Measurements from ENCODE around the gene CYP2S1.
"Not testable (repeated sequence)": the region's sequence is repeated elsewhere in the genome, so short reads cannot be mapped to it uniquely, and the experiment has no call there.

CYP2S1 gene

GRCh38 chr19:41228486-41228885 is 35.5 kb downstream of the CYP2S1 start:
- peaks cover 22% of the 10 kb centered on the region for H3K27me3 Mint-ChIP-seq
- no peaks in the 10 kb centered on the region for H3K9me3 Mint-ChIP-seq
- H3K27ac Mint-ChIP-seq: no peak overlapping the region
- no peaks in the 10 kb centered on the region for H3K36me3 Mint-ChIP-seq (ENCODE audit: low read depth)
- no peak overlapping the region for H3K4me3 Mint-ChIP-seq
- H3K4me1 Mint-ChIP-seq (ENCODE audit: low read depth): peaks cover 28% of the 10 kb centered on the region
- DNase-seq: no peak

GRCh38 chr19:41229338-41229737 is 36.3 kb downstream of the CYP2S1 start:
- H3K9me3 Mint-ChIP-seq; H3K36me3 Mint-ChIP-seq (ENCODE audit: low read depth); DNase-seq; H3K4me3 Mint-ChIP-seq; H3K27ac Mint-ChIP-seq: not testable (repeated sequence)
- H3K27me3 Mint-ChIP-seq: peaks cover 22% of the 10 kb centered on the region
- H3K4me1 Mint-ChIP-seq (ENCODE audit: low read depth): peaks cover 23% of the 10 kb centered on the region

GRCh38 chr19:41230067-41230857 is 37.2 kb downstream of the CYP2S1 start:
- no peaks in the 10 kb centered on the region for H3K9me3 Mint-ChIP-seq
- H3K36me3 Mint-ChIP-seq (ENCODE audit: low read depth): no peaks in the 10 kb centered on the region
- no peak for DNase-seq
- H3K27me3 Mint-ChIP-seq: peaks cover 17% of the 10 kb centered on the region
- no peak overlapping the region for H3K27ac Mint-ChIP-seq
- no peak overlapping the region for H3K4me3 Mint-ChIP-seq
- H3K4me1 Mint-ChIP-seq (ENCODE audit: low read depth): peaks cover 19% of the 10 kb centered on the region

- H3K27ac Mint-ChIP-seq: no peak overlapping the region
- H3K27me3 Mint-ChIP-seq: peaks cover 12% of the 10 kb centered on the region
- DNase-seq: no peak
- peaks cover 3% of the 10 kb centered on the region for H3K4me1 Mint-ChIP-seq (ENCODE audit: low read depth)
- H3K9me3 Mint-ChIP-seq: no peaks in the 10 kb centered on the region
- H3K36me3 Mint-ChIP-seq (ENCODE audit: low read depth): no peaks in the 10 kb centered on the region
- no peak overlapping the region for H3K4me3 Mint-ChIP-seq
These were observed 39.7 kb downstream of the CYP2S1 start for GRCh38 chr19:41232686-41233085.

- Mint-ChIP-seq H3K27ac (no peak overlapping the region), H3K4me1 (ENCODE audit: low read depth) (no peaks in the 10 kb centered on the region), H3K4me3 (no peak overlapping the region), H3K9me3 (no peaks in the 10 kb centered on the region), H3K36me3 (ENCODE audit: low read depth) (no peaks in the 10 kb centered on the region), H3K27me3 (peaks cover 6% of the 10 kb centered on the region)
- DNase-seq: no peak
These were observed 40.8 kb downstream of the CYP2S1 start for GRCh38 chr19:41233748-41234240.

- H3K9me3 Mint-ChIP-seq: no peaks in the 10 kb centered on the region
- H3K27me3 Mint-ChIP-seq: peaks cover 6% of the 10 kb centered on the region
- no peak for DNase-seq
- H3K27ac Mint-ChIP-seq: no peak overlapping the region
- H3K4me3 Mint-ChIP-seq: no peak overlapping the region
- no peaks in the 10 kb centered on the region for H3K36me3 Mint-ChIP-seq (ENCODE audit: low read depth)
- H3K4me1 Mint-ChIP-seq (ENCODE audit: low read depth): no peaks in the 10 kb centered on the region
These were observed 41.6 kb downstream of the CYP2S1 start for GRCh38 chr19:41234512-41235168.

- Mint-ChIP-seq H3K27me3 (peaks cover 6% of the 10 kb centered on the region), H3K4me3 (no peak overlapping the region), H3K4me1 (ENCODE audit: low read depth) (no peaks in the 10 kb centered on the region), H3K9me3 (no peaks in the 10 kb centered on the region), H3K27ac (no peak overlapping the region), H3K36me3 (ENCODE audit: low read depth) (no peaks in the 10 kb centered on the region)
- DNase-seq: no peak
These were observed 42.5 kb downstream of the CYP2S1 start for GRCh38 chr19:41235480-41235879.

- Mint-ChIP-seq H3K4me1 (ENCODE audit: low read depth) (no peaks in the 10 kb centered on the region), H3K4me3 (no peak overlapping the region), H3K9me3 (no peaks in the 10 kb centered on the region), H3K27ac (no peak overlapping the region), H3K27me3 (no peaks in the 10 kb centered on the region), H3K36me3 (ENCODE audit: low read depth) (no peaks in the 10 kb centered on the region)
- no peak for DNase-seq
These were observed 45.2 kb downstream of the CYP2S1 start for GRCh38 chr19:41238244-41238643.

GRCh38 chr19:41239363-41239762 is 46.3 kb downstream of the CYP2S1 start:
- no peak overlapping the region for H3K27ac Mint-ChIP-seq
- H3K9me3 Mint-ChIP-seq: no peaks in the 10 kb centered on the region
- no peak for DNase-seq
- no peaks in the 10 kb centered on the region for H3K4me1 Mint-ChIP-seq (ENCODE audit: low read depth)
- no peak overlapping the region for H3K4me3 Mint-ChIP-seq
- H3K36me3 Mint-ChIP-seq (ENCODE audit: low read depth): no peaks in the 10 kb centered on the region
- no peaks in the 10 kb centered on the region for H3K27me3 Mint-ChIP-seq

GRCh38 chr19:41239961-41240574 is 47.0 kb downstream of the CYP2S1 start:
- no peaks in the 10 kb centered on the region for H3K9me3 Mint-ChIP-seq
- no peaks in the 10 kb centered on the region for H3K36me3 Mint-ChIP-seq (ENCODE audit: low read depth)
- no peak for DNase-seq
- no peak overlapping the region for H3K27ac Mint-ChIP-seq
- no peak overlapping the region for H3K4me3 Mint-ChIP-seq
- no peaks in the 10 kb centered on the region for H3K27me3 Mint-ChIP-seq
- no peaks in the 10 kb centered on the region for H3K4me1 Mint-ChIP-seq (ENCODE audit: low read depth)

GRCh38 chr19:41241859-41242258 is 48.8 kb downstream of the CYP2S1 start:
- Mint-ChIP-seq H3K4me1 (ENCODE audit: low read depth) (no peaks in the 10 kb centered on the region), H3K9me3 (no peaks in the 10 kb centered on the region), H3K27ac (no peak overlapping the region), H3K36me3 (ENCODE audit: low read depth) (no peaks in the 10 kb centered on the region), H3K4me3 (no peak overlapping the region), H3K27me3 (no peaks in the 10 kb centered on the region)
- no peak for DNase-seq

GRCh38 chr19:41244117-41244516 is 51.1 kb downstream of the CYP2S1 start:
- H3K27me3 Mint-ChIP-seq: no peaks in the 10 kb centered on the region
- no peaks in the 10 kb centered on the region for H3K9me3 Mint-ChIP-seq
- H3K36me3 Mint-ChIP-seq (ENCODE audit: low read depth): no peaks in the 10 kb centered on the region
- no peak overlapping the region for H3K27ac Mint-ChIP-seq
- H3K4me3 Mint-ChIP-seq: no peak overlapping the region
- H3K4me1 Mint-ChIP-seq (ENCODE audit: low read depth): no peaks in the 10 kb centered on the region
- no peak for DNase-seq

- no peak for DNase-seq
- H3K4me1 Mint-ChIP-seq (ENCODE audit: low read depth): no peaks in the 10 kb centered on the region
- H3K36me3 Mint-ChIP-seq (ENCODE audit: low read depth): no peaks in the 10 kb centered on the region
- no peaks in the 10 kb centered on the region for H3K9me3 Mint-ChIP-seq
- no peak overlapping the region for H3K27ac Mint-ChIP-seq
- H3K4me3 Mint-ChIP-seq: no peak overlapping the region
- no peaks in the 10 kb centered on the region for H3K27me3 Mint-ChIP-seq
These were observed 52.8 kb downstream of the CYP2S1 start for GRCh38 chr19:41245843-41246242.

GRCh38 chr19:41248895-41249294 is 55.9 kb downstream of the CYP2S1 start:
- H3K27ac Mint-ChIP-seq: no peak overlapping the region
- no peak for DNase-seq
- H3K9me3 Mint-ChIP-seq: no peaks in the 10 kb centered on the region
- peaks cover 10% of the 10 kb centered on the region for H3K27me3 Mint-ChIP-seq
- H3K4me1 Mint-ChIP-seq (ENCODE audit: low read depth): no peaks in the 10 kb centered on the region
- H3K36me3 Mint-ChIP-seq (ENCODE audit: low read depth): no peaks in the 10 kb centered on the region
- H3K4me3 Mint-ChIP-seq: no peak overlapping the region

Measured in activated T-cell treated with anti-CD3 and anti-CD28 coated beads, Interleukin-2, amount 50 U/mL, for 24 hours (primary cell).